ENCODE measurements around the gene ERVW-1. TPM values are rescaled to one million over a fixed set of nuclear protein-coding genes. Genes with fewer than 3 reads are reported as not detected.
"Not testable (repeated sequence)": the region's sequence is repeated elsewhere in the genome, so short reads cannot be mapped to it uniquely, and the experiment has no call there.

The ERVW-1 gene
- total RNA-seq, 1 donor from 2014 or later = not detected

DNA sequence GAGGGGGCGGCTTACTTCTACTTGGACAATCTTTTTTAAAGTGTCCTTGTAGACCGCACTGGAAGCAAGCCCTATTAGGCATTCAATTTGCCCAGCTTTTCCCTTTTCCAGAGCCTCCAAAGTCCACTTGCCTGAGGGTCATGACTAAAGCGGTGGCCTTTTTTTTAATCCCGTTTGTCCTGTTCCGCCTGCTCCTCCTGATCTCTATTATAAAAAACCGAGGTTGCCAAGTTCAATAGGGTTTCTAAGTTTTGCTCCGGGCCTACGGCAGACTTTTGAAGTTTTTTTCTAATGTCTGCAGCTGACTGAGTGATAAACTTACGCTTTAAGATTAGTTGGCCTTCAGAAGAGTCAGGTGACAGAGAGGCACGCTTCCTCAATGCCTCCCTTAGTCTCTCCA, 3.8 kb downstream of the ERVW-1 start:
- not testable (repeated sequence) for DNase-seq (ENCODE audit: low read depth in 2 of 2)

DNA sequence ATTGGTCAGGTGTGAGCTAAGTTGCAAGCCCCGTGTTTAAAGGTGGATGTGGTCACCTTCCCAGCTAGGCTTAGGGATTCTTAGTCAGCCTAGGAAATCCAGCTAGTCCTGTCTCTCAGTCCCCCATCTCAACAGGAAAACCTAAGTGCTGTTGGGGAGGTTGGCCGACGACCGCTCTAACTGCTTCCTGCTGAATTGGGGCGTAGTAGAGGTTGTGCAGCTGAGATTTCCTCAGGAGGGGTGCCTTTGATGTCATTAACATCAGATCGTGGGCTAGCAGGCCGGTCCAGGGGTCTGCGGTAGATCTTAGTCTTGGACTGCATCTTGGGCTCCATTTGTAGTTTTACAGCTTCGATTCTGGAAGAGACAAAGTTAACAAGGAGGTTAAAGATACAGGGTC, 9.2 kb downstream of the ERVW-1 start:
- not testable (repeated sequence) for DNase-seq (ENCODE audit: low read depth in 2 of 2)

DNA sequence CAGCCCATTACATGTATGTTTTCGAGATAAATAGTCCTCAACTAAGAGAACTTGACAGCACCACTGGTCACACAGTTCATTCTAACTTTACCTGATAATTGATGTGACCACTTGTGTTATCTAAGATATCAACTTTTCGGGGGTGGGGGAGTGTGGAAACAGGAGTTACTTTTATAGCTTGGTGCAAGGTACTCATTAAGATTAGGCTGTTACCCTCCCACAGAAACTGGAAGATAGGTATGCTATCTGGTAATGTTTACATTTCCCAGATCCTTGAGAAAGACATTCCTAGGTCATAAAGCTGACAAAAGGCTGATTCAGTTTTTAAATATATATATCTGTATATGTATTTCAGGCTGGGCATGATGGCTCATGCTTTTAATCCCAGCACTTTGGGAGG, 11.1 kb downstream of the ERVW-1 start:
- DNase-seq (ENCODE audit: low read depth in 2 of 2) = no peak

DNA sequence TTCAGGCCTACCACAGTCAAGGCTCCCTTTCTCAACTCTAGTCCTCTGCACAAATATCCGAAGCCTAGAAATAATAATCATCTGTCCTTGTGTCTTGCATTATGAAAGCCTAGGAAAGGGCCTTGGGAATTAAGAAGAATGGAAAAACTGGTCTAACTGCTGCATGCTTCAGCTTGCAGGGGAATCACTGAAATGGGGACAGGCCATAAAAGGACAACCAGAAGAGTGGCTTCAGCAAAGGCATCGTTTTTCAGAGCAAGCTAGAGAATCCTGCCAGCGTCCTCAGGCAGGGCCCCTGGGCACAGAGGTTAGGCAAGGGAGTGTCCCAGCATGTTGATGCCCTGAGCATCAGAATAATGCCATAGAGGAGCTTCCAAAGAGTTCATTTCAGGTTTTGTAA, 13.2 kb downstream of the ERVW-1 start:
- DNase-seq (ENCODE audit: low read depth in 2 of 2) = no peak

DNA sequence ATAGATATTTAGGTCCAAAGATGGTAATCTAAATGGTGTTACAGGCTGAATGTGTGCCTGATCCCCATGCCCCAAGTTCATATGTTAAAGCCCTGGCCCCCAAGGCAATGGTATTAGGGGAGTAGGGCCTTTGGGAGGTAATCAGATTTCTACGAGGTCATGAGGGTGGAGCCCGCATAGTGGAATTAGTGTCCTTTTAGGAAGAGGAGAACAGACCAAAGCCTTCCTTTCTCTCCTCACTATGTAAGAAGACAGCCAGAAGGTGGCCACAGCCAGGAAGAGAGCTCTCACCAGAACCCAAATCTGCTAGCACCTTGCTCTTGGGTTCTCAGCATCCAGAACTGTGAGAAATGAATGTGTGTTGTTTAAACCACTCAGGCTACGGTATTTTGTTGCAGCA, 15.2 kb downstream of the ERVW-1 start:
- no peak for DNase-seq (ENCODE audit: low read depth in 2 of 2)

DNA sequence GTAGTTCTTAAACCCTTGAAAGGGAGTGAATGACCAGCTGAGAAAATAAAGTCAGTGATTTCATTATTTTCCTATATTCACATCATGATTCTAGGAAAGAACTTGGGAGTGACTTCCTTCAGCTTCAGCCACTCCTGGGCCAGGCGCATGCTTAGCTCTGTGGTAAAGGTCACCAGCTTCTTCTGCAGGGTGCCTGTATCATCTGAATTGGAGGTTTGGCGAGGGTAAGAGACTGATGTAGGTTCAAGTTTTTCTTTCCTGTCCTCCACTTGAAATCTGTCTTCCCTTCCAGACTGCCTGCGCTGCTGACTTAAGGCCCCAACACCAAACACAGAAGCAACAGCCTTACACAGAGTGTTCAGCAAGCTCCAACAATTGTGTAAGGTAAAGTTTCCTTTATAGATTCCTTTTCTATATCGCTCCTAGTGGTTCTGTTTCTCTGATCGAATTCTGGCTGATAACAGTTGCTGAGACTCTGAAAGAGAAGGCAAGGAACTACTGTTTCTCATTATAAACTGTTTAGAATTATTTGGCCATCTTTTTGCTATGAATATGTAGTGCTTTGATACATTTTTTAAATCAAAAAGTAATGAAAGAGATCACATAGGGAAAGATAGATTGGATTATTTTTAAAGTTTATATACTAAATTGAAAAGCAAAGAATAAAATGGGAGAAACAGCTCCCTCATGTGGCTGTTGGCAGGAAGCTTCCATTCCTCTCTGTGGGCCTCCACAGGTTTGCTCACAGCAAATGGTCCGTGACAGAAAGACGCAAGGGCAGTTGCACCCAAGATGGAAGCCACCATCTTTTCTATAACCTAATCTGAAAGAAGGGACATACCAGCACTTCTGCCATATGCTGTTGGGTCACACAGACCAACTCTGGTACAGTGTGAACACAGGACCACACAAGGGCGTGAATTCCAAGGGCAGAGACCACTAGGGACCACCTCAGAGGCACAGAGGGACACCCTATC, 16.4 kb downstream of the ERVW-1 start:
- peak; percentile 46 to 60 for DNase-seq (ENCODE audit: low read depth in 2 of 2)

DNA sequence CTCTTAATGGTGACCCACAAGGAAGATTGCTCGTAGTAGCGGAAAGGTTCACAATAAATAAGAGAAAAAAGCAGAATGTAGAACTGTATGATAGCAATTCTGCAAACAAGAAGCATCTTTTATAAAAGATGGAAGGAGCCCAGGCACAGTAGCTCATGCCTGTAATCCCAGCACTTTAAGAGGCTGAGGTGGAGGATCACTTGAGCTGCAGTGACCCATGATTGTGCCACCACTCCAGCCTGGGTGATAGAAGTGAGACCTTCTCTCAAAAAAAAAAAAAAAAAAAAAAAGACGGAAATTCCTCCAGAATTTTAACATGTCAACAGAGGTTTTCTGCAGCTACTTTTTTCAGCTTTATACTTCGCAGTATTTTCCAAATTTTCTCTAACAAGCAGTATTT, 17.2 kb downstream of the ERVW-1 start:
- DNase-seq (ENCODE audit: low read depth in 2 of 2) = no peak

DNA sequence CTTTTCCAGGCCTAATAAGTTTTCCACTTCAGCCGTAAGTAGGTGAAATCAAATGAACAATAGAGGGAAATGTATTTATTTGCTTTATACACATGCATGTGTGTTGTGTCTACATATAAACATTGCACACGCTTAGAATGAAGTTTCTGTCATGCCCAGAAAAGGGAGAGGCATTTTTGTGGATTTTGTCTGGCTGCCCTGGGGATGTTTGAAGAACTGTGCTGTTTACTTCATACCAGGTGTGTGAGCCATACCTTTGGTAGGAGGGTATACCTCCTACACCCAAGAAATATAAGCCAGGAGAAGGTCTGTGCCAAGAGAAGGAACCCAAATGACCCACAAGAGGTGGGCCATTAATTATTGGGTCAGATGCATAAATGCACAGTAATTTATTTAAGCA, 17.6 kb downstream of the ERVW-1 start:
- DNase-seq (ENCODE audit: low read depth in 2 of 2) = no peak

DNA sequence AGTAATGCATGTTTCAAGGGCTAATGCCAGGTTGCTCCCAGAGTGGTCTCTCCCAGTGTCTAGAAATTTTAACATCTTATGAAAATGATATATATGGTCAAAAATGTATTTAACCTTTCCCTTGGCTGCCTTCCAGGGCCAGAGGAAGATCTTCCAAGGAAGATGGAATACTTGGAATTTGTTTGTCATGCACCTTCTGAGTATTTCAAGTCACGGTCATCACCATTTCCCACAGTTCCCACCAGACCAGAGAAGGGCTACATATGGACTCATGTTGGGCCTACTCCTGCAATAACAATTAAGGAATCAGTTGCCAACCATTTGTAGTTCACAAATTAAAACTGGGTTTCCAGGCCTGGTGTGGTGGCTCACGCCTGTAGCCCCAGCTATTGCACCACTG, 21.5 kb downstream of the ERVW-1 start:
- no peak for DNase-seq (ENCODE audit: low read depth in 2 of 2)

DNA sequence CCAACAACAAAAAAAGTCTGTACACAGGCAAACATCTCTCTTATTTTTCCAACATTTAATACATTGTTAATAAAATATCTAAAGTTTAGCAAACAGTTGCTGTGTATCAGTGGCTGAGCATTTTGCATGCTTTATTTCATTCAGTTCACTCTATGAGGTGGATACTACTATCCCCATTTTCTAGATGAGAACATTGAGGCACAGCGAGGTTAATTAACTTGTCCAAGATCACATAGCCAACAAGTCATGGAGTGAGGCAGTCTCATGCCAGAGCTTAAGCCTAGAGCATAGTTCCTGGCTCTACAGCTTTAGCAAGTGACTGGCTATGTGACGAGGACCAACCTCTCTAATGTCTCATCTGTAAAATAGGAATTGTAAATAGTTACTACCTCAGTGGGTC, 26.1 kb downstream of the ERVW-1 start:
- no peak for DNase-seq (ENCODE audit: low read depth in 2 of 2)

DNA sequence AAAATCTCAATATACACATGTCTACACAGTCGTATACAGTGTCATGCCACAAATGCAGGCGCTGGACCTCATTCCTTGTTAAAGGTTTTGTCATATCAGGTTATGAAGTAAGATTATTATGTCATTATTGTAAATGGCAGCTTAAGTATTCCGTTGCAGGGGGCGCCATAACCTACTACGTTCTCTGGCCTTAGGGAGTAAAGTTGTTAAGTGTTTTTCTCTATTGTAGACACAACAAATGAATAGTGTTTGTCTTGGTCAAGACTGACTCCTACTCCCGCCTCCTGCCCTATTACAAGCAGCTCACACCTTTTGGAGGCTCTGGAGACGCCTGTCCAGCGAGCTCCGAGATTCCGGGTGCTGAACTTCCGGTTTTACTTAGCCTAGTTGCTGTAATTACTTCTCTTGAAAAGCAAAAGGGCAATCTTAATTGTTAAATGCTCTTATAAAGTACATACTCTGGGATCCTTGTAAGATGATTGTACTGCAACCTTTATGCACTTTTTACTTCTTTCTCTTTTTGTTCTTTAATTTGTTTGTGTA, 29.5 kb downstream of the ERVW-1 start:
- peak; percentile 69 to 72 for DNase-seq (ENCODE audit: low read depth in 2 of 2)

DNA sequence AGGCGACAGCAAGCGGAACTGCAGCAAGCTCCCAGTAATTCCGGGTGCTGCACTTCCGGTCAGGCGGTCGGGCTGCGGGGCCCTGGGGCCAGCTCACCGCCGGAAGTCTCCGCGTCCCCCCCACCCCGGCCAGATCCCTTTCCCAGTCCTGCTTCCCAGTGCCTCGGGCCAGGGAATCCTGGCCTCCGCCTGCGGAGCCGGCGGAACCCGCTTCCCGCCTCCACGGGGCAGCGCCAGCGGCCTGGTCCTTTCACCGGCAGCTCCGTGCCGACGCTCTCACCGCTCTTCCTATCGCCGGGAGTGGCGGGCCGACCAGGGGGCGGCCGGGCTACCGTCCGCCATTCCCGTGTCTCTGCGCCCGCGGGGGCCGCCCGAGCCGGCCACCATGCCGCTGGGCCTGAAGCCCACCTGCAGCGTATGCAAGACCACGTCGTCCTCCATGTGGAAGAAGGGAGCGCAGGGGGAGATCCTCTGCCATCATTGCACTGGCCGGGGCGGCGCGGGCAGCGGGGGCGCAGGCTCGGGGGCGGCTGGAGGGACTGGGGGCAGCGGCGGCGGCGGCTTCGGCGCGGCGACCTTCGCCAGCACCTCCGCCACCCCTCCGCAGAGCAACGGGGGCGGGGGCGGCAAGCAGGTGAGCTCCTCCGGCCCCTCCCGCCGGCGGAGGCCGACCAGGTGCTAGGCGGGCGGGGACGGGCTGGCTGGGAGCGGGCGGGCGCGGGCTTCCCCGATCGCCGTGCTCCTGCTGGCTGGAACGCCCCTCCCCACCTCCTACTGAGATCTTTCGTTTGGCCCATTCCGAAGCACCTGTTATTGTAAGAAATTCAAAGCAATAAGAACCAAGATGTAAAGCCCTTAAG, 30.2 kb downstream of the ERVW-1 start, which contains the start of gene GATAD1:
TSS of gene GATAD1 (plus strand) at position 138 of the 860 bp plus-strand sequence. CDS start at position 386, 248 bp downstream.
- peak; percentile 93 to 95 for DNase-seq (ENCODE audit: low read depth in 2 of 2)

DNA sequence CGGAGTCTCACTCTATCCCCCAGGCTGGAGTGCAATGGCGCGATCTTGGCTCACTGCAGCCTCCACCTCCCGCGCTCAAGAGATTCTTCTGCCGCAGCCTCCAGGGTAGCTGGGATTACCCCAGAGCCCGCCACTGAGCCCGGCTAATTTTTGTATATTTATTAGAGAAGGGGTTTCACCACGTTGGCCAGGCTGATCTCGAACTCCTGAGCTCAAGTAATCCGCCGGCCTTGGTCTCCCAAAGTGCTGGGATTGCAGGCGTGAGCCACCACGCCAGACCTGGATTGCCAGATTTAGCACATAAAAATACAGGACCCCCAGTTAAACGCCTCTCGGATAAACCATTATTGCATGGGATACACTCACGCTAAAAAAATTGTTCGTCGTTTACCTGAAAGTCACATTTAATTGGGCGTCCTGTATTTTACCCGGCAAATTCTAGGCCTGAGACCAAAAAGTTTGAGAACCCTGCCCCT, 30.8 kb downstream of the ERVW-1 start:
- DNase-seq (ENCODE audit: low read depth in 2 of 2) = no peak

DNA sequence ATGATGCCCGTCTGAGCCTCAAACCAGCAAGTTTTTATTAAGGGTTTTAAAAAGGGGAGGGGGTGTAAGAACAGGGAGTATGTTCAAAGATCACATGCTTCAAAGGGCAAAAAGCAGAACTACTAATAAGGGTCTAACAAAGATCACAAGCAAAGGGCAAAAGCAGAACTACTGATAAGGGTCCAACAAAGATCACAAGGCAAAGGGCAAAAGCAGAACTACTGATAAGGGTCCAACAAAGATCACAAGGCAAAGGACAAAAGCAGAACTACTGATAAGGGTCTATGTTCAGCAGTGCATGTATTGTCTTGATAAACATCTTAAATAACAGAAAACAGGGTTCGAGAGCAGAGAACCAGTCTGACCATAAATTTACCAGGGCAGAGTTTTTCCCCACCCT, 35.0 kb downstream of the ERVW-1 start:
- not testable (repeated sequence) for DNase-seq (ENCODE audit: low read depth in 2 of 2)

DNA sequence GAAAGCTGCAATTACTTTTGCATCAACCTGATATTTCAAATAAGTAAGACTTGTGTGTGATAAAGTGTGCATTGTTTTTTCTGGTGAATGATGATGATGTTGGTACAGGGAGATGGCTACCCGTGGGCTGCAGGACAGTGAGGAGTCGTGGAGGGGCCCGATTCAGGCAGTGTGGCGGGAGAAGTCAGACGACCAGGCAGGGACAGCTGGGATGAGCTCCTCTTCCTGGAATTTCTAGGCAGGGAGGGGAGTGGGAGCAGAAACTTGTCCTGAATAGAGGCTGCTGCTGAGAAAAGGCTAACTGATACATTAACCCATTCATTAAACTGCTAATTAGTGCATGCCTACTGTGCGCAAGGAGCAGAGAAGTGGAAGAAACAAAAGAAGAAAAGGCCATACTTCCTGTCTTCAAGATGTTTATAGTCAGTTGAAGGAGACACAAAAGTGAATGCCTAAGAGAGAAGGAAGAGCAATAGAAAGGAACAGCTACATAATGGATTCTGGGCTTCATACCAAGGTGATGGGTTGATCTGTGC, 39.7 kb downstream of the ERVW-1 start:
- DNase-seq (ENCODE audit: low read depth in 2 of 2) = no peak

DNA sequence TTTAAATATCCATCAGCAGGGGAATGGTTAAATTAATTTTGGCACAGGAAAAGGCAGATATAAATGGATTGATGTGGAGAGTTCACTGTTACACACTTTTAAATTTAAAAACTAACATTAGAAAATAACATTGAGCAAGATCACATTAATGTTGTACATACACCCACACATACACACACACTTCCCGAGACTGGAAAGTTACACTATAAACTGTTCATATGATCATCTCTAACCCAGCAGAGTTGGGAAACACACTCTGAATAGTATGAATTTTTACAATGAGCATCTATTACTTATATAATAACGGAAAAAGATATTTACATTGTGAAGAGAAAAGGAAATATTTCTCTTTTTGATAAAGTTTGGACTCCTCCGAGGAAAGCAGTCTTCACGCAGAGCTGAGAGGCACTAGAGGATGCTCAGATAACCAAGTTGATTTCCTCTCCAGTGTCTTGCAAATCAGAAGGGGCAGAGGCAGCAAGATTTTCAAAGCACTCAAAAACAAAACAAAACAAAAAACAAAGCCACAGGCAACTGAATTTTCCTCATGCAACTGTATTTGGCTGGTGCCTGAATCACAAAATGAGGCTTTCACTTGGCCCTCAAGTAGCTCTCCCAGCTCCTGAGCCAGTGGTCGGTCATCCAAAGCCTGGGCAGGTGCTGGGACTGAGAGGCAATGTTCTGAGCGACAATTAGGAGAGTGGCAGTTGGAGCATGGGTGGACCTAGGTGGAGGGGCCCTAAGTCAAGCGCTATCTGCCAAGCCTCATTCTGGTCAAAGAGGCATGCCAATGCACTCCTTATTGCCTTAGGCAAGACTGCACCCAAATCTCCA, 40.9 kb downstream of the ERVW-1 start:
- no peak for DNase-seq (ENCODE audit: low read depth in 2 of 2)

DNA sequence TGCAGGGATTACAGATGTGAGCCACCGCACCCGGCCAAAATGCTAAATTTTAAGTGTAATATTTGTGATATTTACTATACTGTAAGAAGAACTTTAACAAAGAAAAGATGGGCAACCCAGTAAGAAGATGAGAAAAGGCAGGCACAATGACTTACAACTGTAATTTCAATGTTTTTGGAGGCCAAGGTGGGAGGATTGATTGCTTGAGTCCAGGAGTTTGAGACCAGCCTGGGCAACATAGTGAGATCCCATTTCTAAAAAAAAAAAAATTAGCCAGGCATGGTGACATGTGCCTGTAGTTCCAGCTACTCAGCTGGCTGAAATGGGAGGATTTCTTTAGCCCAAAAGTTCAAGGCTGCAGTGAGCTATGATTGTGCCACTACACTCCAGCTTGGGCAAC, 42.2 kb downstream of the ERVW-1 start:
- DNase-seq (ENCODE audit: low read depth in 2 of 2) = no peak

DNA sequence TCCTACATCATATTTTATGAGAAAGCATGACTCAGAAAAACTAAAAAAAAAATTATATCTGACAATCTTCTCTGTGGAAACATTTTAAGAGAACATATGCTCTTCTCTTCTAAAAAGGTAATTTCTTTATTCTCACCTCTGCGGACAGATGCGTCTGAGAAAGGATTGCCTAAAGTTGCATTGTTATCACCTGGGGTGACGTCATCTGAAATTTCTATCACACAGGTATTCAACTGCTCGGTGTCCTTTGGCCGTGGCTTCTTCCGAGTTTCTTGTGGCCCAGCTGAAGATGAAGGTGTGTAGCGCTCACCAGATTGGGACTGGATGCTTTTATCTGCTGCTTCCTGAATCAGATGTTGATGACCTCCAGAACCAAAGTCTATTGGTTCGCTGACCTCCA, 44.7 kb downstream of the ERVW-1 start:
- no peak for DNase-seq (ENCODE audit: low read depth in 2 of 2)

DNA sequence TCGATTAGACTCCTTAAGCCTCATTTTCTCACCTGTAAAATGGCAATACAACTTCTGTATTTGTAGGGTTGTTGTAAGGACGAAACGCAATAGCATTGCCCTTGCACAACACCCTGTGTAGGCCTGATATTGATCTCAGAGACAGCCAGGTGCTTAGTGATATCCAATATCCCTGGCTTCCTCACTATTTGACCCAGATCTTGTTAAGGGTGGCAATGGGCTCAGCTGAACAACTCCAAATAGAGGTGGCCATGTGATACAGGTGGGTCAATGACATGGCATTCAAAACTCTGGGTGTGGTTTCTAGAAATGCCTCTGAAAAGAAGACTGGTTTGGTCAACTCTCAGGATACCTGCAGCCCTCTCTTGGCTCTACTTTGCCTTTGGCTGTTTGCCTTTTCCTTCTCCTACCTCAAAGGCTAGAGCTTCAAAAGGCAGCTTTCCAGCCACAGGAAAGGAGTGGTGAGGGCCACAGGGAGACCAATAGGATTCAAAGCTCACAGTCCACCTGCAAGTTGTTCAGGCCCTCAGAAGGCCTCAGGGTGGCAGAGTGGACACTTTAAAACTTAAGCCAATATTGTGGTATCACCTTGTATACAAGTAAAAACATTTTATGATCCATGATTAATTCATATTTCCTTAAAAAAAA, 45.3 kb downstream of the ERVW-1 start:
- DNase-seq (ENCODE audit: low read depth in 2 of 2) = no peak

DNA sequence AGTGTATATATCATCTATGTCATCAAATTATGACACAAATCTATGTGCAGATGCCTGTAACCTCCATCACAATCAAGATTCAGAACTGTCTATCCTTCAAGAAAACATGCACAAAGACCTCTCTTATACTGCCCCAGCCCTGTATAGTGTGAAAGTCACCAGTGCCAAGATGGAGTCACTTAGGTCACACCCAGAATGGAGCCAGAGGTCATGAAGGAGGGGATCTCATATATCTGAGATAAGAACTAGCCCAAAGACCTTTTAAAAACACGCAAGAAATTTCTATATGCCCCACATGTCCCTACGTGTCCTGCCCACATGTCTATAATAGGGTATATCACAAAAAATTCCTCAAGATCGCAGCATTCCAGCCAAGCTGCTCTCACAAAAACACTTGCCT, 50.6 kb downstream of the ERVW-1 start:
- DNase-seq (ENCODE audit: low read depth in 2 of 2) = no peak
